Skin of body (tissue), 2 donors: ENCODE results near the gene WNT2B. TPM values are rescaled to one million over a fixed set of nuclear protein-coding genes. Genes with fewer than 3 reads are reported as not detected.
A peak's percentile ranks its signal among the peaks of the same experiment; 100 is the strongest.

Source experiments
- DNase-seq: peaks from one replicate; lab custom pipeline; 2025; lab: John Stamatoyannopoulos, UW
- total RNA-seq: library from RNA; depleted of rRNA; stranded (reverse); fragments of >200 nt; gene quantifications from one replicate; pipeline ENCODE4 v1.2.3, GENCODE V29; 2014

WNT2B gene
- total RNA-seq, 1 donor from 2014 or later: 4.7 TPM

DNA sequence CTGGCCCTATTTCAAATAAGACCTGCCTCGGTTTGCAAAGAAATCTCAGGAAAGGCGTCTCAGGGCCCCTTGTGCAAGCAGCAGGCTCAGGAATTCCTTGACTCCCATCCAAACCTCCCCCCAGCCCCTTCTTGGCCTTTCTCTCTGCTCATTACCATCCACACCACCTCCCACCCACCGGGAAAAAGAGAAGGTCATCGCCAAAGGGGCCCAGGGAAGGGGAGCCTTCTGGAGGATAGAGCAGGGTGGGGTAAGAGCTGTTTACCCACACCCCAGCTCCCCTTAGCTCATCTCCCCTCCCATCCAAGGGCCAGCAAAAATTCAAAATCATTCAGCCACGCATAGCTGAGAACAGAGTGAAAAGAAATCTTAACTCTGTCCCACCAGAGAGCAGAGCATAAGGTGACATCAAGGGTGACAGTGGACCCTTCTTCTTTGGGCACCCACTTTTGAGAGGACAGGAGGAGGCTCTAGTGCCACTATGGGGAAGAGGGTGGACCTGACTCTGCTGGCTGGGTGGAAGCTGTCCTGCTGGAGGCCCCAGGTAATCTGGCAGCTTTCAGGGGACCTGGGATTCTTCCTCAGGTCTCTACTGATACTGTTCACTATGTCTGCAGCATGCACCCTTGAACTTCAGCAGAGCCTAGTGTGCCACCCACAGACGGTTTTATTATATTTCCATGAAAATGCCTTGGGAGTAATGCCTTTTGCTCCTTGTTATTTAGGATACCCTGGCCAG lies 3.9 kb upstream of the WNT2B start:
- DNase-seq: no peak

DNA sequence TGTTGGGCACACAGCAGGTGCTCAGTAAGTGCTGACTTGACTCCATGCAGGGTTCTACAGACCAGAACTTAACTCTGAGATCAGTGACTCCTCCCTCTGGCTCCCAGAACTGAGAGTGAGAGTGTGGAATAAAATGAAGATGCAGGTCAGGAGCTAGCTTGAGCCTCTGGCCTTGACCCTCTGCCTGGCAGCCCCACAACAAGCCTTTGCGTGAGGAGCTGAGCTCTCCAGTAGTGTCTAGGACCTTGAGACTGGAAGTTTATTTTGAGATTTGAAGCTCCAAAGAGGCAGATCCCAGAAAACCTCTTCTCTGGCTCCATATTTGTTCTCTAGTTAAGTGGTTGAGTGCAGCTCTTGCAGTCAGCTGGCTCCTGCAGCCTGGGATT lies 3.4 kb upstream of the WNT2B start:
- DNase-seq: no peak

DNA sequence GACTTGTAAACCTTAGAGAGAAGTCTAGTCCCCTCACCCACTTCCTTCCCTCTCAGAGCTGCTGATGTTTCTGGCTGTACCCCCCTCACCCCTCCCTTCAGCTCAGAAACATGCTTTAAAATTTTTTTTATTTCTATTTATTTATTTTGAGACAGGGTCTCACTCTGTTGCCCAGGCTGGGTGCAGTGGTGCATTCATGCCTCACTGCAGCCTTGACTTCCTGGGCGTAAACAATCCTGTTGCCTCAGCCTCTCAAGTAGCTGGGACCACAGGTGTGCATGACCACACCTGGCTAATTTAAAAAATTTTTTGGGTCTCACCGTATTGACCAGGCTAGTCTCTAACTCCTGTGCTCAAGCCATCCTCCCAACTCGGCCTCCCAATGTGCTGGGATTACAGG lies 2.9 kb upstream of the WNT2B start:
- DNase-seq: no peak

DNA sequence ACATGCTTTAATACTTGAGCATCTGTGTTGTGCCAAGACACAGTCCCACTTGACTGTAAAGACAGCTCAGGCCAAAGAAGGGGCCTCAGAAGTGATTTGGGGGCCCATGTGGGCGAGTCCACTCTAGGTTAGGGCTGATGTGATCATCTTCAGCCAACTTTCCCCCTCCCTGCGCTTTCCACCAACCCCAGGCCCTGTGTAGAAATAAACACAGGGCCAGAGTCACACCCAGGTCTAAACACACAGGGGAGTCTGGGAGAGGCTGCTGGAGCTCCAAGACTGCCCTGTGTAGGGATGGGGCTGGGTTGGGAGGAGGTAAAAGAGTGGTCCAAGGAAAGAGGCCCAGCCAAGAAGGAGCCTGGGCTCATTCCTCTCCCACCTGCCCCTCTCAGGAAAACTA lies 2.5 kb upstream of the WNT2B start:
- peak; percentile 17 for DNase-seq

DNA sequence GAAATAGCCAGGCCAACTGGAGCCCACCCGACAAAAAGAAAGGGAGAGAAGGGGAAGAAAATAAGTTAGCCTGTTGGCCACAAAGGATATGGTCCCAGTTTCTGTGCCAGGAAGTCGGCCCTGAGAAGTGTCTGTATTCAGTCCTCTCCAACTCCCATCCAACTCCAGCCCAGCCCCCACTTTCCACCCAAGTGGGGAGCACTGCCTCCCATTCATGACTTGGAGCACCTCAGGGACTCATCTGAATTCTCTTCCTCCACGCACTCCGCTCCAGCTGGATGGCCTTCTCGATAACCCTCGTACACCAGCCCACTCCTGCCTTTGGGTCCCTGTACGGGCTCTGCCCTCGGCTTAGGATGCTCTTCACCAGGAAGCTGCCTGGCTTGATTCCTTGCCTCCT lies 2.0 kb upstream of the WNT2B start:
- no peak for DNase-seq

DNA sequence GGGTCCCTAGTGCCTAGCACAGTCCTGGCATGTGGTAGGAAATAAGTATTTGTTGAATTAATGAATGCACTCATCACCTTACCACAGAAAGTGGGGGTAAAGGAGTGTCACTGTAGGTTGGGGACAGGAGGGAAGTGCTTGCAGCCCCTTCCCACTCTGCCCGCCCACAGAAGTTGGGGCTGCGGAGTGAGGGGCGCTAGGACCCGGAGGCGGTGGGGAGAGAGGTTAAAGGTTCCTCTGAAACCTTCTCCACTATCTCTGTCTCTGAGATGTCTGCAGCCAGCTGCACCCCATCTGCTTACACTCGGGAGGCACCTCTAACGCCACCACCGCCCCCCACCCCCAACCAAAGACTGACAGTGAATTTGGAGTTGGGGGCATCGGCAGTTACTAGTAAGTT lies 1.4 kb upstream of the WNT2B start:
- no peak for DNase-seq

DNA sequence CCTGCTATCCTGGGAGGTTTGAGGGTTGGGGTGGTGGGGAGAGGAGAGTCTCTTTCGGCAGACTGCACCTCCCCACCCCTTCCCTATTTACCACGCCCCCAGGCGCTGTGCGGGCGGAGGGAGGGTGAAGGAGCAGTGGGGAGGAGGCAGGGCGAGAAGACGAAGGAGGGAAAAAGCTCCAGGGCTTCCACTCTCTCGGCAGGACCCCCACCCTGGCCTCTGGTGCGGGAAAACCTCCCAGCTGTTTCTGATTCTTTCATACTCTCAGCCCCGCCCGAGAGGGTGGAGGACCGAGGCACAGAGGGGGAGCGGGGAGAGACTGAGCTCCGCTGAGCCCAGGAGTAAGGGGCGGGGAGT lies 866 bp upstream of the WNT2B start:
- DNase-seq: peak; percentile 20

DNA sequence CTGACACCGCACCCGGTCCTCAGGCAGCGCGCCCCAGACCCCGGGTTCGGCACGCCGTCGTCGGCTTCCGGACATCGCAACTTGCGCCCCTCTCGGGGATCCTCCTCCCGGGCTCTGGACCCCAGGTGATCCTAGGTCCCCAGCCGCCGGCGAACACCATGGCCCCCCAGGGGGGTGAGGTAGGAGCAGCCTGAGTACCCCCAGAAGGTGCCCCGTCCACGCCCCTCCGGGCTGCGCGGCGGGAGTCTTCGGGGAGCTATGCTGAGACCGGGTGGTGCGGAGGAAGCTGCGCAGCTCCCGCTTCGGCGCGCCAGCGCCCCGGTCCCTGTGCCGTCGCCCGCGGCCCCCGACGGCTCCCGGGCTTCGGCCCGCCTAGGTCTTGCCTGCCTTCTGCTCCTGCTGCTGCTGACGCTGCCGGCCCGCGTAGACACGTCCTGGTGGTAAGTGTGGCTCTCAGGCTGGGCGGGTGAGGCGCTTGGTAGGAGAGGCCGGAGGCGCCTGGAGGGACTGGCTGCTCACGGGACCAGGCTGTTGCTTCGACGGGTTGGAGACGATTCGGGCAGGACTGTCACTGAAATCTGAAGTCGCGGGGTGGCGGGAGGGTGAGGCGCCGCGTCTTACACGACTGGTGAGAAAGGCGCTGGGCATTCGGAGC lies 367 bp downstream of the WNT2B start:
- no peak for DNase-seq

DNA sequence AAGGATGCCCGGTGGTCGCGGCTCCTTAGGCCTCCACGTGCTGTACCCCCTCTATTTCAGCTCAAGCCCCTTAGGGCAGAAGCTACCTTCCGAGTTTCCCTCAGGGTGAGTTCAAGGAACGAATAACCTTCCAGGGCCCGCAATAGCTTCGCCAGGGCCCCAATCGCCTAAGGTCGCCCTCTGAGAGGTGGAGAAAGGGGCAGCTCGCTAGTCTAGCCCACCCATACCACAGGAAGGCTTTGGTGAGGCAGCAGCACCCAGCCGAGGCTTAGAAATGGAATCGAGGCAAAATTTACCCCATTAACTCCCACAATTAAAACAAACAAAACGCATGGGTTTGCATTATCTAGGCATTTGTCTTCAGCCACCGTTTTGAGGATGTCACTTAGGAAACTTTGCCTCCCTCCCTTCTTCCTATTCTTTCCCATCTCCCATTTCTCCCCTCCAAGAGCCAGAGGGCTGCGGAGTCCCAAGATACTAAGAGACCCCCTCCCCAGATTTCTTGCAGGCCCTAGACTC lies 954 bp downstream of the WNT2B start:
- DNase-seq: no peak

DNA sequence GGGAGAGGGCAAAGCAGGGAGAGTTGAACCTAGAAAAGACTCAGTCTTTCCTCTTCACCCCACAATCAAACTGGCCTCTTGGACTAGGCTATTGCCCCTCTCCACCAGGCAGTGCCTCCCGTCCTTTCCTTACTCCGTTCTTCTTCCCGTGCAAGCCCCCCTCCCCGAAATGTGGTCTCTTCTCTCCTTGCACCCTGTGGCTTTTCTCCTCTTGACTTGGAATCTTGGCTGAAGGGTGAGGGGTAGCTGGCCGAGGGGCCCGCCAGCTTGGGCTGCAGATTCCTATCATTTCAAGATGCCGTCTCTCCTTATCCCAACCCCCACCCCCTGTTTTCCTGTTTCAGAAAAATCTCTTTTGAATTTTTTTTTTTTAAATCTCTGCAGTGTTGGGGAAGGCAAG lies 1.6 kb downstream of the WNT2B start:
- no peak for DNase-seq

DNA sequence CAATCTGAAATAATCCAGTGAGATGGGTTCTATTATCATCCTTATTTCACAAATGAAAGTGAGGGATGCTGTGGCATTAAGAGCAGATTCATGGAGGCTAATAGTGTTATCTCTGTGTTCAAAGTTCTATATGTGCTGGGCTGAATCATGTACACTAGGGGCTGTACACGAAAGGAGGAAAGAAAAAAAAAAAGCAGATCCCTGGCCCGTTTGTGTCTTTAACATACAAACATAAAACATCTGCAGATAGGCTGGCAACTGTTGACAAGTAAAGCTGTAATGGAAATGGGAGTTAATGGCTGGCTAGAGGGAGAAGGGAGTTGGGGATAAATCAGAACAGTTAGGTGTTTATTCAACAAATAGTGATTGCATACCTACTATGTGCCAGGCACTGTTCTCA lies 3.1 kb downstream of the WNT2B start:
- no peak for DNase-seq

DNA sequence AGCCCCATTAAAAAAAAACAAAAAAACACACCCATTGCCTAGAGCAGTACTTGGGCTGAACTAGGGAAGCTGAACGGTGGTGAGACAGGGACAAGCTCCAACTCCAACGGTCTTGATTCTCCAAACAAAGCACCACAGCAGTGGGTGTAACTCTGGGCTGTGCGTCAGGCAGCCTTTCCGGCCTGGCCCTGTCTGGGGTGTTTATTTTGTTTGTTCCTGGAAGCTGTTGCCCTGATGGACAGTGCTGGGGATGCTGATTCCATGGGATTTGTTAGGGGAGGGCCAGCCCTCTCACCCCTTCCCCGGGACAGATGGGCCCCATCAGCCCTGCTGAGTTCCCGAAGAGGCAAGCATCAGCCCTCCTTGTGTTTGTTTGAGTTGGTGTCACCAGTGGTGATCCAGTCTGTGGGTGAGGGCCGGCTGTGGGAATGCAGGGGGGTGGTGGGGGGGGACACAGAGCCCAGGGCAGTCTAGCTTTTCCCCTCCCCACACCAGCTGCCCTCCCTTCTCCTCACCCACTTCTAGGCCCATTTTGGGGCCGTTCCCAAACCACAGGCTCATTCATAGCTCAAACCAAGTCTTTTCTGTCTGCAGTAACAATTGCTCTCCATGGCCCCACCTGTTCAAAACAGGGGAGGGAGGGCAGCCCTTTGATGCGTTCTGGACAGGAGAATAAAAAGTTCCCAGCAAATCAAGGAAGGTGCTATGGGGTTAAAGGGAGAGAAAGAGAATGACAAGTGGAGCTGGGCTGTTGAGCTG lies 4.5 kb downstream of the WNT2B start:
- no peak for DNase-seq

DNA sequence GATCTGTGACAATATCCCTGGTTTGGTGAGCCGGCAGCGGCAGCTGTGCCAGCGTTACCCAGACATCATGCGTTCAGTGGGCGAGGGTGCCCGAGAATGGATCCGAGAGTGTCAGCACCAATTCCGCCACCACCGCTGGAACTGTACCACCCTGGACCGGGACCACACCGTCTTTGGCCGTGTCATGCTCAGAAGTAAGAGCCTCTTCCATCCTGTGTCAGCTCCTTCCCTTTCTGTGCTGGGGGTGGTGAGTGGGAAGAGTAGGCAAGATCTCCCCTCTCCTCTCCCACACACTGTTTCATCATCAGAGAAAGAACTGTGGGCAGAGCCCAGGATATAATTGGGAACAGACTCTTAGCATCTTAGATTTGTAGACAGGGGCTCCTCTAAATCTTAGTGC lies 6.1 kb downstream of the WNT2B start:
- DNase-seq: no peak

DNA sequence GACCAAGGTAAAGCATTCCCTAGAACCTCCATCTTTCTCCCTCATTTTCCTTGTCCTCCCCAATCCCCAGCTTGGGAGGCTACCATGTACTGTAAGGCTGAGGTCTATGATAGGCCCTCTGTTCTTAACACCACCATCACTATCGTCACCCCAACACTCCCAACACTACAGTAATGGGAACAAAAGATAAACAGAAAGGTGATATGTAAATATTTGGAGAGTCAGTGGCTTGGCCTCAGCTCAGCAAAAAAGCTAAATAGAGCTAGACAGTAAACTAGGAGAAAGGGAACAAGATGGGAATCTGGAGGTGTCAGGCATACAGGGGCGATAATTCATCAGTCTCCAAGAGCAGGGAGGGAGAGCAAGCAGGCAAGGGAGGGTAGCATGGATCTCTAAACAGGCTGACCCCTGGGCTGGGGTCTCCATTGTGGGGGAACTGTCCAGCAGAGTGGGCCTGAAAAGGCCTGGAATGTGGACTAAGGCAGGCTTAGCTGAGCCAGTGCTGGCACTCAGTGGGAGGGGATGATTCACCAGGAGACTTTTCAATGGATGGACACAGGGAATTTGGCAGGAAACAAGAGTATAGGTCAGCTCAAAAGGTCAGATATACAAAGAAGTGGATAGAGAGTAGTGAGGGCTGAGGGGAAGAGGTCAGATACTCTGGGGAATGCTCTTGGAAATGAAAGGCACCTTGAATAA lies 6.7 kb downstream of the WNT2B start:
- no peak for DNase-seq

DNA sequence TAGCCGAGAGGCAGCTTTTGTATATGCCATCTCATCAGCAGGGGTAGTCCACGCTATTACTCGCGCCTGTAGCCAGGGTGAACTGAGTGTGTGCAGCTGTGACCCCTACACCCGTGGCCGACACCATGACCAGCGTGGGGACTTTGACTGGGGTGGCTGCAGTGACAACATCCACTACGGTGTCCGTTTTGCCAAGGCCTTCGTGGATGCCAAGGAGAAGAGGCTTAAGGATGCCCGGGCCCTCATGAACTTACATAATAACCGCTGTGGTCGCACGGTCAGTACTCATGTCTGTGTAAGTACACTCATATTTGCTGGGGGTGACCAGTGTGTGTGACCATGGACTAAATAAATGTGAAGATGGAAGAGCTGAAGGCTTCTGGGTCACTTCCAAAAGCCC lies 7.4 kb downstream of the WNT2B start:
- DNase-seq: no peak

DNA sequence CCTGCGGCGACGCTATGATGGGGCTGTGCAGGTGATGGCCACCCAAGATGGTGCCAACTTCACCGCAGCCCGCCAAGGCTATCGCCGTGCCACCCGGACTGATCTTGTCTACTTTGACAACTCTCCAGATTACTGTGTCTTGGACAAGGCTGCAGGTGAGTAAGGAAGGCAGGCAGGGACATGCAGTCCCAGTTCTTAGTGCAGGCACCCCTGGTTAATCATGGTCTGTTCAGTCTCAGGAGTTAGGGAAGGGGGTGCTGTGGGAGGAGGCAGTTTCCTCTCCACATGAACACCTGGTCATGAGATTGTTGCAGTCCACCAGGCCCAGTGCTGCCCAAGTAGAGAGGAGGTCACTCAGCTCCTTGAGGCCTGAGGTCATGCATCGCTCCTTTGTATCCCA lies 8.5 kb downstream of the WNT2B start:
- DNase-seq: no peak

DNA sequence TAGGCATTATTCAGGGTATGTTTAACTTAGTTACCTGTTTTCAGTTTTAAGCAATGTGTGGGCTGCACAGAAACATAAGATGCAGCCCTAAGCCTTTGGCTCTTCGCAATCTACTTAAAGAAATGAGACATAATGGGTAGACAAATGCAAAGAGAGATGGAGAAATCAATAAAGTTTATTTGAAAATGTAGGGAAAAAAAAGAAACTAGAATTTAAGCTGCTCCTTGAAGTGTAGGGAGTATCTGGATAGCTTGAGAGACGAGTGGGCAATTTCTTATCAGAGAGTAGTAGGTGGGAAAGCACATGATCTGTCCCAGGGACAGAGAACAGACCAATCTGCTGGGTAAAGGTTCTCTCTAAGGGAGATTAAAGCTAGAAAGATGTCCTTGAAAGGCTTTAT lies 8.9 kb downstream of the WNT2B start:
- no peak for DNase-seq

DNA sequence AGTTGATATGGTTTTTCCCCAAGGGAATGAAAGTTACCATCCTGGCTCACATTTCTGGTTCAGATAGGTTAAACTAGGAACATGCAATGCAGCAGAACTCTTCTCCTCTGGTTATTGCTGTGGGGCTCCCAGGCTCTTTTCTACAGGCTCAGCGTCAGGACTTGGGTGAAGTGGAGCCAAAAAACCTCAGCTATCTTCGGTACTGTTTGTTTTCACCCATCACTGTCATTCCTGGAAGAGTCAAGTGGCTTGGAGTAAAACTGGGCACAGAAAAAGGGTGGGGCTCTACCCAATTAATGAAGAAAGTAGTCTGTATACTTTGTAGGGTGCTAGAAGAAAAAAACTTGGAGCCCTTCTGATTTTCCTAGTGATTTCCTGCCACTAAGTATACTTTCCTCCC lies 9.4 kb downstream of the WNT2B start:
- DNase-seq: no peak

DNA sequence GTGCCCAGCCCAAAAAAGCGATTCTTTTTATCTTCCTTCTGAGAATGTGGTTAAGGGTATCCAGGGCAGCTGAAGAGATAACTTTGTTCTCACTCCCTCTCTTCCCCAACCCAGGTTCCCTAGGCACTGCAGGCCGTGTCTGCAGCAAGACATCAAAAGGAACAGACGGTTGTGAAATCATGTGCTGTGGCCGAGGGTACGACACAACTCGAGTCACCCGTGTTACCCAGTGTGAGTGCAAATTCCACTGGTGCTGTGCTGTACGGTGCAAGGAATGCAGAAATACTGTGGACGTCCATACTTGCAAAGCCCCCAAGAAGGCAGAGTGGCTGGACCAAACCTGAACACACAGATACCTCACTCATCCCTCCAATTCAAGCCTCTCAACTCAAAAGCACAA lies 11.4 kb downstream of the WNT2B start:
- no peak for DNase-seq

DNA sequence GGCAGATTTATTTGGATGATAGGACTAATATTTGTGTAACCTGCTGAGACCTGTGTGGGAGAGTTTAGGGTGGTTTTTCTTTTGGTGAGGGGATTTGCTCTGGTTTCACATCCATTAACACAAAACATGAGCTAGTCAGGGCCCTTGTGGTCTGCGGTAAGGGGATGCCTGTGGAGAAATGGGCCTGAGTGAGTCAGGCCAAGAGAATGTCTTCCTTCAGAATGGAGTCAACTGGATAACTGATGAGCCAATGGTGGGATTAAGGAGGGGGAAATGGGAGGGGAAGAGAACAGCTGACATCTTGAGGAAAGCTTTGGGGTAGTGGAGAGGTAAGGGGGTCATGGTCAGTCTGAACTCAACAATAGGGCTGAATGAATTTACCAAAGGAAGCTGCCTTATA lies 13.9 kb downstream of the WNT2B start:
- no peak for DNase-seq

DNA sequence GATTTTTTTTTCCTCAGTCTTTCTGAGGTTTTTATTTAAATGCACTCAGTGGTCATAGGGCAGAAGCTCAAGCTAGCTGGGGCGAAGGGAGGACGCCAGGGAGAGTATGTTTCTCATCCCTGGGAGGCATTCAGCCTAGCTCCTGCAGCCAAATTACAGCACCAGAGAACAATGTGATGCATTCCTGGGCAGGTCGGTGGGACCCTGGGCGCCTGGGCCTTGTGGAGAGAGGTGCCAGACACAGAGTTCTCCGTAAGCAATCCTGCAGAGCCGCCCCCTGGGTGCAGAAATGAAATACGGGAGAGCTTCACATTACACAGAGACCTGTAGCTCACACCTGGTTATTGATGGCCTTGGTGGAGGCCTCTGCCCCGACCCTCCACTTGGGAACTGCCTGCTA lies 15.5 kb downstream of the WNT2B start:
- DNase-seq: no peak

DNA sequence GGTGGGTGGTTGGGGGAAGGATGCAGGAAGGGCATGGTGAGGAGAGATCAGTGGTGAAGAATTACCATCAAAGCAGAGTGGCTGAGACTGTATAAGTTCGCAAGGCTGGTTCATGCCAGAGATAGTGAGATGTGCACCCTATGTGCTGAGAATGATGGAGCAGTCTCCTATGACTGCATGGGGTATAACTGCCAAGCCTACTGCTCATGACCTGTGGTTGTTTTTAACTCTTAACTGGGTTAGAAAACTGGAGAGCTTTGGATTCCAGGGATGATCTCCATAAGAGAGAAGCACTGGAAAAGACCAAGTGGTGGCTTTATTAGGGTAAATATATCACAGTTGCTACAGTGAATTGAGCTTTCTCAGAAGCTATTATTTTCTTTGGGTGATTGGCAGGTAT lies 16.2 kb downstream of the WNT2B start:
- DNase-seq: no peak
